A549 (cell line): ENCODE measurements around the gene TBC1D22A.

ENCODE experiments used
- CEBPB ChIP-seq, 2 experiments: fragments of >200 bp in 1 of 2; sonication (Bioruptor Twin) in 1 of 2; formaldehyde crosslinking in 1 of 2; IDR thresholded peaks; 2 replicates each; pipeline ENCODE4 v1.6.1; 2012 to 2016
- HOXA7 ChIP-seq: fragments of 250-450 bp; sonication (Bioruptor Pico); IDR thresholded peaks from 2 replicates; pipeline ENCODE4 v1.5.0; 2020; ENCODE audit warnings: mild to moderate bottlenecking, moderate library complexity
- POLR2A ChIP-seq: IDR thresholded peaks from 2 replicates; pipeline ENCODE4 v1.6.1; 2012; ENCODE audit warnings: mild to moderate bottlenecking, low read length
- TF ChIP-seq, protein P1 (sequence below): fragments of >200 bp; sonication (Bioruptor Twin); formaldehyde crosslinking; IDR thresholded peaks from 3 replicates; pipeline ENCODE4 v1.5.1; 2016
- TF ChIP-seq, protein P2 (sequence below): fragments of 200-600 bp; sonication (generic); IDR thresholded peaks from 2 replicates; pipeline ENCODE4 v1.6.1; 2016; ENCODE audit warnings: antibody characterized with exemption, mild to moderate bottlenecking, moderate library complexity

DNA sequence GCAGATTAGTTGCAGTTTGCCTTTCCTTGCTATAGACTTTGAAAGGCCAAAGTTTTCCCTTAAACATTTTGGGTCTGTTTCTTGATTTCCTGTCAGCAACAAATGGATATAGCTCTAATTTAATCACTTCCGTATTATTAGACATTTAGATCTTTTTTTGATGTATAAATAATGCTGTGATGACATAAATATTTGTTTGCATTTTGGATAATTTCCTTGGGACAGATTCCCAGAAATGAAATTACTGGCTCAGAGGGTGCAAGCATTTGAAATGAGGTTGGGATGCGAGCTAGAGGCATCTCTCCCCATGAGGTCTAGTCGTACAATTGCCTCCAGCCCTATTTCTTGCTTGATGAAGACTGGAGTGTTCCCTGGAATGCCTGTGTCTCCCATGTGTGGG, 94.2 kb downstream of the TBC1D22A start:
- TF ChIP-seq, protein P1, sequence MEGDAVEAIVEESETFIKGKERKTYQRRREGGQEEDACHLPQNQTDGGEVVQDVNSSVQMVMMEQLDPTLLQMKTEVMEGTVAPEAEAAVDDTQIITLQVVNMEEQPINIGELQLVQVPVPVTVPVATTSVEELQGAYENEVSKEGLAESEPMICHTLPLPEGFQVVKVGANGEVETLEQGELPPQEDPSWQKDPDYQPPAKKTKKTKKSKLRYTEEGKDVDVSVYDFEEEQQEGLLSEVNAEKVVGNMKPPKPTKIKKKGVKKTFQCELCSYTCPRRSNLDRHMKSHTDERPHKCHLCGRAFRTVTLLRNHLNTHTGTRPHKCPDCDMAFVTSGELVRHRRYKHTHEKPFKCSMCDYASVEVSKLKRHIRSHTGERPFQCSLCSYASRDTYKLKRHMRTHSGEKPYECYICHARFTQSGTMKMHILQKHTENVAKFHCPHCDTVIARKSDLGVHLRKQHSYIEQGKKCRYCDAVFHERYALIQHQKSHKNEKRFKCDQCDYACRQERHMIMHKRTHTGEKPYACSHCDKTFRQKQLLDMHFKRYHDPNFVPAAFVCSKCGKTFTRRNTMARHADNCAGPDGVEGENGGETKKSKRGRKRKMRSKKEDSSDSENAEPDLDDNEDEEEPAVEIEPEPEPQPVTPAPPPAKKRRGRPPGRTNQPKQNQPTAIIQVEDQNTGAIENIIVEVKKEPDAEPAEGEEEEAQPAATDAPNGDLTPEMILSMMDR, result no peak
- TF ChIP-seq CEBPB (IDR thresholded peaks at IDR 0.05), result no peak
- TF ChIP-seq HOXA7 (CRISPR knock-in tag), result no peak
- TF ChIP-seq POLR2A, result no peak
- TF ChIP-seq, protein P2, sequence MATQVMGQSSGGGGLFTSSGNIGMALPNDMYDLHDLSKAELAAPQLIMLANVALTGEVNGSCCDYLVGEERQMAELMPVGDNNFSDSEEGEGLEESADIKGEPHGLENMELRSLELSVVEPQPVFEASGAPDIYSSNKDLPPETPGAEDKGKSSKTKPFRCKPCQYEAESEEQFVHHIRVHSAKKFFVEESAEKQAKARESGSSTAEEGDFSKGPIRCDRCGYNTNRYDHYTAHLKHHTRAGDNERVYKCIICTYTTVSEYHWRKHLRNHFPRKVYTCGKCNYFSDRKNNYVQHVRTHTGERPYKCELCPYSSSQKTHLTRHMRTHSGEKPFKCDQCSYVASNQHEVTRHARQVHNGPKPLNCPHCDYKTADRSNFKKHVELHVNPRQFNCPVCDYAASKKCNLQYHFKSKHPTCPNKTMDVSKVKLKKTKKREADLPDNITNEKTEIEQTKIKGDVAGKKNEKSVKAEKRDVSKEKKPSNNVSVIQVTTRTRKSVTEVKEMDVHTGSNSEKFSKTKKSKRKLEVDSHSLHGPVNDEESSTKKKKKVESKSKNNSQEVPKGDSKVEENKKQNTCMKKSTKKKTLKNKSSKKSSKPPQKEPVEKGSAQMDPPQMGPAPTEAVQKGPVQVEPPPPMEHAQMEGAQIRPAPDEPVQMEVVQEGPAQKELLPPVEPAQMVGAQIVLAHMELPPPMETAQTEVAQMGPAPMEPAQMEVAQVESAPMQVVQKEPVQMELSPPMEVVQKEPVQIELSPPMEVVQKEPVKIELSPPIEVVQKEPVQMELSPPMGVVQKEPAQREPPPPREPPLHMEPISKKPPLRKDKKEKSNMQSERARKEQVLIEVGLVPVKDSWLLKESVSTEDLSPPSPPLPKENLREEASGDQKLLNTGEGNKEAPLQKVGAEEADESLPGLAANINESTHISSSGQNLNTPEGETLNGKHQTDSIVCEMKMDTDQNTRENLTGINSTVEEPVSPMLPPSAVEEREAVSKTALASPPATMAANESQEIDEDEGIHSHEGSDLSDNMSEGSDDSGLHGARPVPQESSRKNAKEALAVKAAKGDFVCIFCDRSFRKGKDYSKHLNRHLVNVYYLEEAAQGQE, result no peak
